Natural killer cell treated with Interleukin-12 subunit alpha and Interleukin-12 subunit beta and Interleukin-15 and Interleukin-18, amount 100 ng/mL, for 72 hours (primary cell): ENCODE results near the gene REV1. TPM values are rescaled to one million over a fixed set of nuclear protein-coding genes. Genes with fewer than 3 reads are reported as not detected.

Source experiments
- ATAC-seq, 2 donors: fragments of 150-1000 bp; cut with Tn5 transposase in 1 of 2; sonication (Bioruptor Pico), chemical (Tn5 transposase) in 1 of 2; 2 replicates each; pipeline ENCODE4 v1.10.0; 2021
- DNase-seq: peaks from one replicate; pipeline ENCODE4 v3.0.0; 2022; ENCODE audit warnings: low spot score
- H3K27ac Mint-ChIP-seq, 2 donors: 1 replicate in 1 of 2; 2 replicates in 1 of 2; pipeline ENCODE4 v1.8.0; 2022; ENCODE audit warnings: mixed read lengths in 2 of 2, mild to moderate bottlenecking in 1 of 2, moderate library complexity in 1 of 2
- H3K27me3 Mint-ChIP-seq, 2 donors: 1 replicate in 1 of 2; 2 replicates in 1 of 2; pipeline ENCODE4 v1.8.0; 2022; ENCODE audit warnings: mixed read lengths in 2 of 2
- H3K36me3 Mint-ChIP-seq: one replicate; pipeline ENCODE4 v1.8.0; 2022; ENCODE audit warnings: mixed read lengths
- H3K4me1 Mint-ChIP-seq, 2 donors: 1 replicate in 1 of 2; 2 replicates in 1 of 2; pipeline ENCODE4 v1.8.0; 2022; ENCODE audit warnings: low read depth in 2 of 2, mixed read lengths in 2 of 2, mild to moderate bottlenecking in 1 of 2
- H3K4me3 Mint-ChIP-seq: one replicate; pipeline ENCODE4 v1.8.0; 2022; ENCODE audit warnings: mixed read lengths
- H3K9me3 Mint-ChIP-seq: 2 replicates; pipeline ENCODE4 v1.8.0; 2022; ENCODE audit warnings: mixed read lengths
- total RNA-seq, 2 donors: library from RNA; stranded (reverse); gene quantifications; one replicate each; pipeline ENCODE4 v1.2.3, GENCODE V29; 2022

The REV1 gene
- total RNA-seq, 2 donors from 2014 or later: 26.7 to 59.5 TPM

DNA sequence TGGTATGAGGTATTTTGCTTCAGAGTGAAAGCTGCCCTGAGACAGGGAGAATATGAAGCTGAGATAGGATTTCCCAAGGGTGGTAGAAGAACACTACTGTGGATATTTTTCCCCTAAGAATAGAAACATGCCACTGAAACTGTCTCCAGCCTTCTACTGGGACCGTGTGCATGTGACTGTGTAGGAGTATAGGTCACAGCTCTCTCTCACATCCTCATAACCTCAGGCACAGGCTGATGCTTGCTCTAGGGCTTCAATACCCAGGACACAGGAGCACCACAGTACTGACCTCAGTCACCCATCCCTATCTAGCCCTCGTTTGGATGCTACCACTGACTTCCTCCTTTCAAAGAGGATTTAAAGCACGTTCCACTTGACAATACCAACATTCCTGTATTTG, 67.2 kb downstream of the REV1 start:
- H3K27ac Mint-ChIP-seq: no peak overlapping the region
- no peaks in the 10 kb centered on the region for H3K4me1 Mint-ChIP-seq
- no peaks in the 10 kb centered on the region for H3K27me3 Mint-ChIP-seq
- no peak overlapping the region for H3K4me3 Mint-ChIP-seq
- no peak for DNase-seq
- peaks cover 5% of the 10 kb centered on the region for H3K36me3 Mint-ChIP-seq
- no peak for ATAC-seq
- H3K9me3 Mint-ChIP-seq: no peaks in the 10 kb centered on the region

DNA sequence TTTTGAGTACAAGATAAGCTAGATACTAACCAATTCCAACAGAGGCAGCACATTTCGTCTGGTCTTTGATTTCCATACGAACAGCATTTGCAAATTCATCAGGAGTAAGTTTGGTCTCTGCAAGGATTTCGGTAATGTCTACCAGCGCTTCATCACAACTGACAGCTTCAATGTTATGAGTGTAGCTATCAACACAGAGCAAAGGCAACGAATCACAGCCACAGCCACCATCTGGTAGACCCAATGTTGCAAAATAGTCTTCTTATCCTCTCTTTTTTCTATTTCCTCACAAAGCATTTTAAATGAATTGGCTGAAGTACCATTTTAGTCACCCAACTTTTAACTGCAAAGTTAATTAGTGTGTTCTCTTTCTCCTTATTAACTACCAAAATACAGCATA, 68.3 kb downstream of the REV1 start:
- H3K27ac Mint-ChIP-seq: no peak overlapping the region
- peaks cover 5% of the 10 kb centered on the region for H3K36me3 Mint-ChIP-seq
- no peaks in the 10 kb centered on the region for H3K9me3 Mint-ChIP-seq
- no peaks in the 10 kb centered on the region for H3K4me1 Mint-ChIP-seq
- H3K27me3 Mint-ChIP-seq: no peaks in the 10 kb centered on the region
- ATAC-seq (no peak), DNase-seq (no peak)
- H3K4me3 Mint-ChIP-seq: no peak overlapping the region

- ATAC-seq: no peak
- no peaks in the 10 kb centered on the region for H3K4me1 Mint-ChIP-seq
Measured at GRCh38 chr2:99420751-99421299, 69.0 kb downstream of the REV1 start.

GRCh38 chr2:99420031-99420430, 69.8 kb downstream of the REV1 start:
- H3K9me3 Mint-ChIP-seq: no peaks in the 10 kb centered on the region
- no peak overlapping the region for H3K27ac Mint-ChIP-seq
- H3K4me3 Mint-ChIP-seq: no peak overlapping the region
- no peak for ATAC-seq
- no peak for DNase-seq
- no peaks in the 10 kb centered on the region for H3K4me1 Mint-ChIP-seq
- peaks cover 9% of the 10 kb centered on the region for H3K36me3 Mint-ChIP-seq
- no peaks in the 10 kb centered on the region for H3K27me3 Mint-ChIP-seq

More at GRCh38 chr2:99420751-99421299, 69.0 kb downstream of the REV1 start:
- H3K9me3 Mint-ChIP-seq: no peaks in the 10 kb centered on the region
- no peak for DNase-seq
- H3K36me3 Mint-ChIP-seq: peaks cover 5% of the 10 kb centered on the region
- H3K27me3 Mint-ChIP-seq: no peaks in the 10 kb centered on the region
- H3K27ac Mint-ChIP-seq: no peak overlapping the region
- no peak overlapping the region for H3K4me3 Mint-ChIP-seq

- H3K36me3 Mint-ChIP-seq: peaks cover 13% of the 10 kb centered on the region
- no peaks in the 10 kb centered on the region for H3K27me3 Mint-ChIP-seq
- peaks cover 0 to 4% of the 10 kb centered on the region in 2 donors for H3K4me1 Mint-ChIP-seq
- no peaks in the 10 kb centered on the region for H3K9me3 Mint-ChIP-seq
- no peak overlapping the region for H3K27ac Mint-ChIP-seq
- H3K4me3 Mint-ChIP-seq: no peak overlapping the region
- ATAC-seq (no peak), DNase-seq (no peak)
Measured at GRCh38 chr2:99417396-99417795, 72.4 kb downstream of the REV1 start.

DNA sequence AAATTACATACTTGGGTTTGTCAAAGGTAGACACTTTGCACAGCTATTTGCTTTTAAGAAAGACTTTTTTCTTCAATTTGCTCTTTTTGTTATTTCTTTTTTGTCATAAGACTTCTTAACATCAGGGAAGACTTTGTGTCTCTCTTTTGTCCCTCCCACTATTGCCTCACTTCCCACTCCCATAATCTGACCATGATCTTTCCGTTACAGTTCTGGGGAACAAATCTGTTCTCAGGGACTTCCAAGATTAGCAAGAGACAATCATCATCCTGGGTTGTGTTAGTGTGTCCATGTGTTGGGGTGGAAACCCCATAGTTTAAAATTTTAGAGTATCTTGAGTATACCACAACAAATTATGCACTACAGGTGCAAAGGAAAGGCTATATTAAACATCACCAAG, 75.3 kb downstream of the REV1 start:
- no peak overlapping the region for H3K4me3 Mint-ChIP-seq
- peaks cover 0 to 4% of the 10 kb centered on the region in 2 donors for H3K4me1 Mint-ChIP-seq
- H3K9me3 Mint-ChIP-seq: no peaks in the 10 kb centered on the region
- H3K36me3 Mint-ChIP-seq: peaks cover 11% of the 10 kb centered on the region
- ATAC-seq (no peak), DNase-seq (no peak)
- no peaks in the 10 kb centered on the region for H3K27me3 Mint-ChIP-seq
- no peak overlapping the region for H3K27ac Mint-ChIP-seq

DNA sequence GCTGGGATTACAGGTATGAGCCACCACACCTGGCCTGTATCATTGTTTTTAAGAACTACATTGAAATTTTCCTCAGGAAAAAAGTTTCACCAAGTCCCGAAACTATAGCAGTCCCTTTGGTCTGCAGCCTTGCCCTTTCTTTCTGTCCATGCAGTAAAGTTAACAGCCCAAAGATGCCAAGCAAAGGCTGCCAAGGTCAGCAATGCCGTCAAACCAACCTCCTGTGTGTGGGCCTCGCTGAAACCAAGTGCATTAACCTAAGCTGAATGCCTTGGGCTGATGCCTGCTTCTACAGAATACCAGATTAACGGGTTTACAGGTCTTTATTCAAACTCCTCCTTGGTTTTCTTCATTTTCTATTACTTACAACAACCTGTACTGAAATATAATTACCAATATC, 79.5 kb downstream of the REV1 start:
- DNase-seq: no peak
- peaks cover 8% of the 10 kb centered on the region for H3K36me3 Mint-ChIP-seq
- H3K9me3 Mint-ChIP-seq: no peaks in the 10 kb centered on the region
- no peak overlapping the region for H3K4me3 Mint-ChIP-seq
- no peak overlapping the region for H3K27ac Mint-ChIP-seq
- H3K4me1 Mint-ChIP-seq: peaks cover 2 to 4% of the 10 kb centered on the region in 2 donors
- H3K27me3 Mint-ChIP-seq: no peaks in the 10 kb centered on the region
- no peak for ATAC-seq

- Mint-ChIP-seq H3K4me3 (no peak overlapping the region), H3K9me3 (no peaks in the 10 kb centered on the region), H3K4me1 (peaks cover 0 to 4% of the 10 kb centered on the region in 2 donors), H3K36me3 (peaks cover 23% of the 10 kb centered on the region), H3K27me3 (no peaks in the 10 kb centered on the region), H3K27ac (no peak overlapping the region)
- DNase-seq: no peak
- ATAC-seq: no peak
Measured at GRCh38 chr2:99406137-99406536, 83.7 kb downstream of the REV1 start.

- Mint-ChIP-seq H3K9me3 (no peaks in the 10 kb centered on the region), H3K4me3 (no peak overlapping the region), H3K4me1 (peaks cover 0 to 4% of the 10 kb centered on the region in 2 donors), H3K27ac (no peak overlapping the region), H3K27me3 (no peaks in the 10 kb centered on the region), H3K36me3 (peaks cover 23% of the 10 kb centered on the region)
- ATAC-seq: no peak
- DNase-seq: no peak
Measured at GRCh38 chr2:99404797-99405669, 84.8 kb downstream of the REV1 start.

GRCh38 chr2:99404039-99404796, 85.6 kb downstream of the REV1 start:
- H3K27me3 Mint-ChIP-seq: no peaks in the 10 kb centered on the region
- ATAC-seq (no peak), DNase-seq (no peak)
- peaks cover 0 to 4% of the 10 kb centered on the region in 2 donors for H3K4me1 Mint-ChIP-seq
- no peak overlapping the region for H3K4me3 Mint-ChIP-seq
- H3K36me3 Mint-ChIP-seq: peaks cover 30% of the 10 kb centered on the region
- no peaks in the 10 kb centered on the region for H3K9me3 Mint-ChIP-seq
- H3K27ac Mint-ChIP-seq: no peak overlapping the region

DNA sequence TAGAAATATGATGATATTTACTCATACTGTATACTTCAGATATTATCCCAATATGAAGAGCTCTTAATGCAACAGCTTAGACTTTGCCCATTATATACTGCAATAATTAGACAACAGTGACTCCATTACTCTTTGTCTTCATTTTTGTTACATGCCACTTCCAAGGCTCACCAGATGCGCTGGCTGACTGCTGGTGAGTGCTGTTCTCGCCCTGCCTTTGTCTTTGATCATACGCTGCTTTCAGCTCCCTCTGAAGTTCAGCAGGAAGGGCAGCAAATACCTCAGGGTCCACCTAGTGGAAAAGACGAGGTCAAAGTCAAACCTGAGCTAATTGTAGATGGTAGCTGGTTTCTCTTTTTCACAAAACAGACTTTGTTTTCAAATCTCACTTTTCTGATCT, 86.3 kb downstream of the REV1 start:
- no peak for ATAC-seq
- no peak overlapping the region for H3K4me3 Mint-ChIP-seq
- no peaks in the 10 kb centered on the region for H3K9me3 Mint-ChIP-seq
- no peaks in the 10 kb centered on the region for H3K27me3 Mint-ChIP-seq
- H3K27ac Mint-ChIP-seq: no peak overlapping the region
- H3K4me1 Mint-ChIP-seq: peaks cover 0 to 4% of the 10 kb centered on the region in 2 donors
- no peak for DNase-seq
- H3K36me3 Mint-ChIP-seq: peaks cover 37% of the 10 kb centered on the region

GRCh38 chr2:99403084-99403483, 86.7 kb downstream of the REV1 start:
- Mint-ChIP-seq H3K4me1 (peaks cover 0 to 6% of the 10 kb centered on the region in 2 donors), H3K4me3 (no peak overlapping the region), H3K36me3 (peaks cover 41% of the 10 kb centered on the region), H3K27ac (no peak overlapping the region), H3K9me3 (no peaks in the 10 kb centered on the region), H3K27me3 (no peaks in the 10 kb centered on the region)
- ATAC-seq (no peak), DNase-seq (no peak)

- peak overlapping the region in 1 of 2 donors; percentile 16 for H3K27ac Mint-ChIP-seq
- peaks cover 50% of the 10 kb centered on the region for H3K36me3 Mint-ChIP-seq
- H3K4me3 Mint-ChIP-seq: no peak overlapping the region
- peaks cover 0 to 6% of the 10 kb centered on the region in 2 donors for H3K4me1 Mint-ChIP-seq
- no peaks in the 10 kb centered on the region for H3K9me3 Mint-ChIP-seq
- no peak for DNase-seq
- H3K27me3 Mint-ChIP-seq: no peaks in the 10 kb centered on the region
- no peak for ATAC-seq
Measured at GRCh38 chr2:99401841-99402240, 88.0 kb downstream of the REV1 start.

DNA sequence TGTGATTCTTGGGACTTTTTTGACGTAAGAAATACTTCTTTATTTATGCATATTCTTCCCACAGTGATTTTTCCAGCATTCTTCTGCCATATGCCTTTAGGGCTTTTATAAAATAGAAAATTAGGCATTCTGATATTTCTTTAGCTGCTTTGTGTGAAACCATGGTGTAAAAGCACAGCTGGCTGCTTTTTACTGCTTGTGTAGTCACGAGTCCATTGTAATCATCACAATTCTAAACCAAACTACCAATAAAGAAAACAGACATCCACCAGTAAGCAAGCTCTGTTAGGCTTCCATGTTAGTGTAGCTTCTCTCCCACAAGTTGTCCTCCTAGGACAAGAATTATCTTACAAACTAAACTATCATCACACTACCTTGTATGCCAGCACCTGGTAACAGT, 90.0 kb downstream of the REV1 start:
- no peaks in the 10 kb centered on the region for H3K27me3 Mint-ChIP-seq
- peak overlapping the region in 1 of 2 donors; percentile 16 for H3K27ac Mint-ChIP-seq
- ATAC-seq: no peak
- no peak overlapping the region for H3K4me3 Mint-ChIP-seq
- H3K36me3 Mint-ChIP-seq: peaks cover 50% of the 10 kb centered on the region
- H3K9me3 Mint-ChIP-seq: no peaks in the 10 kb centered on the region
- peaks cover 0 to 3% of the 10 kb centered on the region in 2 donors for H3K4me1 Mint-ChIP-seq
- no peak for DNase-seq
